ENCODE results near the gene GMPPA. TPM values are rescaled to one million over a fixed set of nuclear protein-coding genes. Genes with fewer than 3 reads are reported as not detected.

The GMPPA gene
- polyA plus RNA-seq, 4 donors = 32.8 to 41.9 (median 37.8) TPM

DNA sequence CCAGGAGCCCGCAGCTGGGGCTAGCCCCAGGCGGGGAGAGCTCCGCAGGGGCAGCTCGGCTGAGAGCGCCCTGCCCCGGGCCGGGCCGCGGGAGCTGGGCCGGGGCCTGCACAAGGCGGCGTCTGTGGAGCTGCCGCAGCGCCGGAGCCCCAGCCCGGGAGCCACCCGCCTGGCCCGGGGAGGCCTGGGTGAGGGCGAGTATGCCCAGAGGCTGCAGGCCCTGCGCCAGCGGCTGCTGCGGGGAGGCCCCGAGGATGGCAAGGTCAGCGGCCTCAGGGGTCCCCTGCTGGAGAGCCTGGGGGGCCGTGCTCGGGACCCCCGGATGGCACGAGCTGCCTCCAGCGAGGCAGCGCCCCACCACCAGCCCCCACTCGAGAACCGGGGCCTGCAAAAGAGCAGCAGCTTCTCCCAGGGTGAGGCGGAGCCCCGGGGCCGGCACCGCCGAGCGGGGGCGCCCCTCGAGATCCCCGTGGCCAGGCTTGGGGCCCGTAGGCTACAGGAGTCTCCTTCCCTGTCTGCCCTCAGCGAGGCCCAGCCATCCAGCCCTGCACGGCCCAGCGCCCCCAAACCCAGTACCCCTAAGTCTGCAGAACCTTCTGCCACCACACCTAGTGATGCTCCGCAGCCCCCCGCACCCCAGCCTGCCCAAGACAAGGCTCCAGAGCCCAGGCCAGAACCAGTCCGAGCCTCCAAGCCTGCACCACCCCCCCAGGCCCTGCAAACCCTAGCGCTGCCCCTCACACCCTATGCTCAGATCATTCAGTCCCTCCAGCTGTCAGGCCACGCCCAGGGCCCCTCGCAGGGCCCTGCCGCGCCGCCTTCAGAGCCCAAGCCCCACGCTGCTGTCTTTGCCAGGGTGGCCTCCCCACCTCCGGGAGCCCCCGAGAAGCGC, 15.0 kb upstream of the GMPPA start:
- DNase-seq (ENCODE audit: low read depth in 4 of 4, low spot score in 2 of 4) = no peak

DNA sequence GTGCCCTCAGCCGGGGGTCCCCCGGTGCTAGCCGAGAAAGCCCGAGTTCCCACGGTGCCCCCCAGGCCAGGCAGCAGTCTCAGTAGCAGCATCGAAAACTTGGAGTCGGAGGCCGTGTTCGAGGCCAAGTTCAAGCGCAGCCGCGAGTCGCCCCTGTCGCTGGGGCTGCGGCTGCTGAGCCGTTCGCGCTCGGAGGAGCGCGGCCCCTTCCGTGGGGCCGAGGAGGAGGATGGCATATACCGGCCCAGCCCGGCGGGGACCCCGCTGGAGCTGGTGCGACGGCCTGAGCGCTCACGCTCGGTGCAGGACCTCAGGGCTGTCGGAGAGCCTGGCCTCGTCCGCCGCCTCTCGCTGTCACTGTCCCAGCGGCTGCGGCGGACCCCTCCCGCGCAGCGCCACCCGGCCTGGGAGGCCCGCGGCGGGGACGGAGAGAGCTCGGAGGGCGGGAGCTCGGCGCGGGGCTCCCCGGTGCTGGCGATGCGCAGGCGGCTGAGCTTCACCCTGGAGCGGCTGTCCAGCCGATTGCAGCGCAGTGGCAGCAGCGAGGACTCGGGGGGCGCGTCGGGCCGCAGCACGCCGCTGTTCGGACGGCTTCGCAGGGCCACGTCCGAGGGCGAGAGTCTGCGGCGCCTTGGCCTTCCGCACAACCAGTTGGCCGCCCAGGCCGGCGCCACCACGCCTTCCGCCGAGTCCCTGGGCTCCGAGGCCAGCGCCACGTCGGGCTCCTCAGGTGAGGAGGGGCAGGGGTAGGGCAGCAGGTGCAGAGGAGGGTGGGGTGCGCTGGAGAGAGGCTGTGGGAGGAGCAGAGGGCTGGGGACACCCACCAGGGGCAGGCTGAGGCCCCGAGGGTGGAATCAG, 14.1 kb upstream of the GMPPA start:
- no peak for DNase-seq (ENCODE audit: low read depth in 4 of 4, low spot score in 2 of 4)

DNA sequence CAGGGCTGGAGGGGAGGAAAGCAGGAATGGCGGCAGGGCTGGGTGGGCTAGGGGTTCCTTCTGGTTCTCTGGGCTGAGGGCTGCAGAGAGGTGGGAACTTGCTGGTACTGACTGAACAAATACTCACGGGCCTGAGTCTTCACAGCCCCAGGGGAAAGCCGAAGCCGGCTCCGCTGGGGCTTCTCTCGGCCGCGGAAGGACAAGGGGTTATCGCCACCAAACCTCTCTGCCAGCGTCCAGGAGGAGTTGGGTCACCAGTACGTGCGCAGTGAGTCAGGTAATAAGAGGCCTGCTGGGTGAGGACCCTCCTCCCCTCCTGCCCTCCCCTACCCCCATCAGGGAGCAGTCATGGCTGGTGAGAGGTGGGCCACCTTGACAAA, 13.5 kb upstream of the GMPPA start:
- DNase-seq (ENCODE audit: low read depth in 4 of 4, low spot score in 2 of 4) = no peak

DNA sequence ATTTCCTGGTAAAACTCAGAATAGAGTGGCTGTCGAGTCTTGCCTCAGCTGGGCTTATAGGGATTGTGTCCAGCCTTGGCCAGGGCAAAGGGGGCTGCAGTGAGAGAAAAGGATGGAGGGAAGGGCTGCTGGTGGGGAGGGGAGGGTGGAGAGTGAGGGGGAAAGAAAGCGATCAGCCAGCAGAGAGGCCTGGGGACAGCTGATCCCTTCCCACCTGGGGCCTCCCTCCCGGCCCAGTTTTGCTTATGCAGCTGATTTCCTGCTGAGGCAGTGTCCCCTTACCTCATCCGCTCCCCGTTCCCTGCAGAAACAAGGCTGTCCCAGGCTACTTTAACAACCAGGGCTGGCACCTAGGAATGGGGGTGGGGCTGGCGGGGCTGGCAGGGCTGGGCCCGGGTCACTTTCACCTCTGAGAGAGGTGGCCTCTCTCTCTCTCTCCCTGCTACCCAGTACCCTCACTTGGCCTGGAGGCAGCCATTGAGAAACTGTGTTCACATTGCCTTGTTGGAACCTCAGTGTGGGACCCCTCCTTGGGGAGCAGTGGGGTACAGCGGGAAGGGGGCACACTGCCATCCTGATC, 12.2 kb upstream of the GMPPA start:
- DNase-seq (ENCODE audit: low read depth in 4 of 4, low spot score in 2 of 4) = no peak

GRCh38 chr2:219488149-219488843, 10.4 kb upstream of the GMPPA start:
- DNase-seq (ENCODE audit: low read depth in 4 of 4, low spot score in 2 of 4) = no peak

DNA sequence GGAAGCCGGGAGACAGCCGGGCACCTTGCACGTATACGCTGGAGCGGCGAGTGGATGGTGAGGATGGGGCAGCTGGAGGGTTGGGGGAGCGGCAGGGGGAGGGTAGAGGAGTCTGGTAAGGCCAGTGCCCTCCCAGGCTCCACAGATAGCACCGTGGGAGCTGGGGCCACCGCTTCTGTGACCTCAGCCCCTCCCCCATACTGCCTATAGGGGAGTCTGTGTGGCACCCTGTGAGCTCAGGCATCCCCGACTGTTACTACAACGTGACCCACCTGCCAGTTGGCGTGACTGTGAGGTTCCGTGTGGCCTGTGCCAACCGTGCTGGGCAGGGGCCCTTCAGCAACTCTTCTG, 9.9 kb upstream of the GMPPA start:
- DNase-seq (ENCODE audit: low read depth in 4 of 4, low spot score in 2 of 4) = no peak

DNA sequence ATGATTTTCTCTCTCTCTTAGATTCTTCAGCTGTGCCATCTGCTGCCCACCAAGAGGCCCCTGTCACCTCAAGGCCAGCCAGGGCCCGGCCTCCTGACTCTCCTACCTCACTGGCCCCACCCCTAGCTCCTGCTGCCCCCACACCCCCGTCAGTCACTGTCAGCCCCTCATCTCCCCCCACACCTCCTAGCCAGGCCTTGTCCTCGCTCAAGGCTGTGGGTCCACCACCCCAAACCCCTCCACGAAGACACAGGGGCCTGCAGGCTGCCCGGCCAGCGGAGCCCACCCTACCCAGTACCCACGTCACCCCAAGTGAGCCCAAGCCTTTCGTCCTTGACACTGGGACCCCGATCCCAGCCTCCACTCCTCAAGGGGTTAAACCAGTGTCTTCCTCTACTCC, 9.4 kb upstream of the GMPPA start:
- no peak for DNase-seq (ENCODE audit: low read depth in 4 of 4, low spot score in 2 of 4)

DNA sequence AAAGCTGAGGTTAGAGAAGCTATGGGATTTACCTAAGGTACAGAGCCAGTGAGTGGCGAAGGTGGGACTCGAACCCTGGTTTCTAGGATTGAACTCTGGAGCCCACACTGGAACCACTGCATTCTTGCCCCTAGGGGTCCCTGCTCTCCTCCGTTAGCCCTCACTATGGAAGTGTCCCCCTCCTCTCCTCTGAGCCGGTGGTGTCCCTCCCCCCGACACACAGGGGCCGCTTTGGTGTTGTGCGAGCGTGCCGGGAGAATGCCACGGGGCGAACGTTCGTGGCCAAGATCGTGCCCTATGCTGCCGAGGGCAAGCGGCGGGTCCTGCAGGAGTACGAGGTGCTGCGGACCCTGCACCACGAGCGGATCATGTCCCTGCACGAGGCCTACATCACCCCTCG, 8.5 kb upstream of the GMPPA start:
- DNase-seq (ENCODE audit: low read depth in 4 of 4, low spot score in 2 of 4) = no peak

DNA sequence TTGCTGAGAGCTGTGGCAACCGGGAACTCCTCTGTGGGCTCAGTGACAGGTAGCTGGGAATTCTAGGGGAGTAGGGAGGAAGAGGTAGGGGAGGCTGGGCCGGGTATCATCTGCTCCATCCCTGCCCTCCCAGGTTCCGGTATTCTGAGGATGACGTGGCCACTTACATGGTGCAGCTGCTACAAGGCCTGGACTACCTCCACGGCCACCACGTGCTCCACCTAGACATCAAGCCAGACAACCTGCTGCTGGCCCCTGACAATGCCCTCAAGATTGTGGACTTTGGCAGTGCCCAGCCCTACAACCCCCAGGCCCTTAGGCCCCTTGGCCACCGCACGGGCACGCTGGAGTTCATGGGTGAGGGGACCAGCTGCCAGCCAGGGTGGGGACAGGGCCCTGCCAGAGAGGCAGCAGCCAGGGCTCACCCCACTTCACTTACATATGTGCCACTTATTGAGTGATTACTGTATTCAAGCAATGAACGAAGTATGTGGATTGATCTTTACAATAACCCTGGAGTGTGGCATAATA, 8.0 kb upstream of the GMPPA start:
- DNase-seq (ENCODE audit: low read depth in 4 of 4, low spot score in 2 of 4) = no peak

- DNase-seq (ENCODE audit: low read depth in 4 of 4, low spot score in 2 of 4) = no peak
Measured at GRCh38 chr2:219491278-219491963, 7.3 kb upstream of the GMPPA start.

GRCh38 chr2:219492575-219492974, 6.1 kb upstream of the GMPPA start:
- DNase-seq (ENCODE audit: low read depth in 4 of 4, low spot score in 2 of 4) = no peak

DNA sequence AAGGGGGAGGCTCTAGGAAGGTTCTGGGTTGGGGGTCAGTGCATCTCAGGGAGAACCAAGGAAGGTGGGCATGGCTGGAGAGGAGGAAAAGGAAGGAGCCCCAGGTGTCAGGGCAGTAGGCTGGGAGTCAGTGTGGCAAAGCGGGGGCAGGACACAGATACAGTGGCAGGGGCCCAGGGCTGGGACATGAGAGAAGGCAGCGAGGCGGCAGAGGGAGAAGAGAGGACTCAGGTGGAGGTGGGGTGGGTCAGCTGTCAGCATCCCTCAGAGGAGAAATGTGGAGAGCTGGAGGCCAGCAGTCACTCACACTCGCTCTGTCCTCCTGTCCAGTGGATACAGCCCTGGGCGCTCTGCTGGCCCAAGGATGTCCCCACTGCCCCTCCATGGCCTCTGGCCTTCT, 5.6 kb upstream of the GMPPA start:
- no peak for DNase-seq (ENCODE audit: low read depth in 4 of 4, low spot score in 2 of 4)

- no peak for DNase-seq (ENCODE audit: low read depth in 4 of 4, low spot score in 2 of 4)
Measured at GRCh38 chr2:219494952-219495530, 3.6 kb upstream of the GMPPA start.

- no peak for DNase-seq (ENCODE audit: low read depth in 4 of 4, low spot score in 2 of 4)
Measured at GRCh38 chr2:219495531-219496122, 3.1 kb upstream of the GMPPA start.

DNA sequence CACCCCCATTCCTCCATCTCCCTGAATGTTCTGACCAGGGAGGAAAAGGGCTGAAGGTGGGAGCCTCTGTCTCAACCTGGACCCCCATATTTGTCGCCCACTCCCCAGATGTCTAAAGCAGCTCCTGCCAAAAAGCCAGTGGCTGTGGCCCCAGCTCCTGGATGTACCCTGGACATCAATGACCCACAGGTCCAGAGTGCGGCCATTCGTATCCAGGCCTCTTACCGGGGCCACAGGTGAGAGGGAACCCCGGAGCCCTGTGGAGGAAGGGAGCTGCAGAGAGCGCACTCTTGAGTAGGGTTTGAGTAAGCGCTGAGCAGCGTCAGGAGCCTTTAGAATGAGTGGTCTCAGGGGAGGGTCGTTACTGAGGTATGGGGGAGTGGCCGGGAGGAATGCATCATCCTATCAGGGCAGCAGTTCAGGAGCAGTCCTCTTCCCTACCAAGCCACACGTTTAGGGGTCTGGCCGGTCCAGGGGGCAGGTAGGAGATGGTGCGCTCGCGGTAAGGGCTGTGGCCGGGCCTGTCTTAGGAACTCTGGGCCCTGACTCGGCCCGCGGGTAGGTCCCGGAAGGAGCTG, 2.4 kb upstream of the GMPPA start:
- DNase-seq (ENCODE audit: low read depth in 4 of 4, low spot score in 2 of 4) = no peak

- no peak for DNase-seq (ENCODE audit: low read depth in 4 of 4, low spot score in 2 of 4)
Measured at GRCh38 chr2:219496825-219497494, 1.7 kb upstream of the GMPPA start.

DNA sequence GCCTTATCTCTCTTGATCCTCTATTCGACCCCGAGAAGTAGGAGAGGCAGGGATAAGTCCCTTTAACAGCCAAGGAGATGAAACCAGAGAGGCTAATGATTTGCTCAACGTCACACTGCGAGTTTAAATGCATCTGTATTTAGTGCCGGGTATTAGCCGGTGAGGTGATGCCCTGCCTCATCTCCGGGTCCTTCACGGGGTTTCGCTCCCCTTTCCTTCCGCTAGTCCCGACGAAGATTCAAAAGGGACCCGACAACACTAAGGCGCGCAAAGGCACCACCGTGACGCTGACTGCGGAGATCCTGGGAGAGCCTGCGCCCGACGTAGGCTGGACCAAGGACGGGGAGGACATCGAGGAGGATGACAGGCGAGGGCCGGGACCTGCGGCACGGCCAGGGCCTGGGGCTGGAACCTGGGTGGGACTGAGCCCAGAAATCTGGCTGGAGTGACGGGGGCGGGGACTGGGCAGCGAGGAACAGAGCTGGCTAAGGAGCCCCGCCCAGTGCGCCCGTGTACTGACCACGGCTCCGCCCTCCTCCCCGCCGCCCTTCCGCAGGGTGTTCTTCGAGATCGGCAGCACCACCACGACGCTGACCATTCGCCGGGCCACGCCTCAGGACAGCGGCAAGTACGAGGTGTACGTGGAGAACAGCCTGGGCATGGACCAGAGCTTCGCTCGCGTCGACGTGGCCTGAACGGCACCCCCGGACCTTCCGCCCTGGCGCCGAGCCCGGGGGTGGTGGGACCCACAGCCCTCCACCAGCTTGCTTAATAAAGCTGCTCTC, 1.0 kb upstream of the GMPPA start:
- DNase-seq (ENCODE audit: low read depth in 4 of 4, low spot score in 2 of 4) = no peak

GRCh38 chr2:219499058-219499307, 292 bp downstream of the GMPPA start:
- DNase-seq (ENCODE audit: low read depth in 4 of 4, low spot score in 2 of 4) = no peak
